K562 (cell line): ENCODE results near the gene DEPDC1B. TPM values are rescaled to one million over a fixed set of nuclear protein-coding genes. Genes with fewer than 3 reads are reported as not detected.
A peak's percentile ranks its signal among the peaks of the same experiment; 100 is the strongest.

Source experiments
- NCOA1 ChIP-seq: fragments of 450-650 bp; IDR thresholded peaks from 2 replicates; pipeline ENCODE4 v1.6.1; 2016; ENCODE audit warnings: low read depth
- PHF8 ChIP-seq: fragments of 200-600 bp; sonication (generic); IDR thresholded peaks from 2 replicates; pipeline ENCODE4 v1.6.1; 2012; ENCODE audit warnings: mixed run types, mild to moderate bottlenecking, inconsistent platforms, low read length, moderate library complexity, borderline replicate concordance
- ZBTB11 ChIP-seq, 3 experiments: fragments of 200-800 bp in 1 of 3; fragments of 250-450 bp in 1 of 3; fragments of 450-650 bp in 1 of 3; sonication (Bioruptor Pico) in 1 of 3; sonication (Bioruptor generic) in 1 of 3; formaldehyde crosslinking in 1 of 3; IDR thresholded peaks; 2 replicates each; pipeline versions ENCODE4 v1.6.1 to v1.8.0; 2016 to 2022; ENCODE audit warnings: mild to moderate bottlenecking in 2 of 3, missing genetic modification characterization in 2 of 3, missing compliant biosample characterization in 1 of 3, moderate library complexity in 1 of 3
- ZNF121 ChIP-seq: sonication (generic); formaldehyde crosslinking; conservative IDR thresholded peaks from 2 replicates; pipeline ENCODE4 v1.8.0; 2022; ENCODE audit warnings: missing genetic modification reagents
- polyA plus RNA-seq, 8 experiments: library from polyadenylated mRNA; depleted of rRNA in 4 of 8; stranded (reverse) in 5 of 8; unstranded in 3 of 8; fragments of >200 nt; fragmentation: Nextera tagmentation in 2 of 8; fragmentation: Illumina TruSeq in 1 of 8; extraction: Ambion mirVana in 2 of 8; extraction: Trizol in 1 of 8; gene quantifications; 2 replicates each; pipeline versions ENCODE4 v1.2.1 to v1.2.3, GENCODE V29; 2011 to 2014; ENCODE audit warnings: inconsistent platforms in 1 of 8, missing spikeins in 1 of 8
- total RNA-seq, 7 experiments: library from RNA; depleted of rRNA in 6 of 7; stranded (reverse); fragments of >200 nt in 6 of 7; fragmentation: Illumina TruSeq in 2 of 7; extraction: Trizol in 2 of 7; gene quantifications; 2 replicates each; pipeline versions ENCODE4 v1.2.1 to v1.2.3, GENCODE V29; 2011 to 2021; ENCODE audit warnings: low replicate concordance in 1 of 7
- TF ChIP-seq, protein P1 (sequence below): sonication (generic); formaldehyde crosslinking; IDR thresholded peaks from 2 replicates; pipeline ENCODE4 v1.8.0; 2022; ENCODE audit warnings: mild to moderate bottlenecking, missing genetic modification reagents, borderline replicate concordance

The DEPDC1B gene
- total and polyA plus RNA-seq, 9 of the 15 experiments (the other 6 are each of a cell fraction or from before 2014, with no cell fraction given), result 36.0 to 67.2 (median 44.5) TPM

- TF ChIP-seq, protein P1, sequence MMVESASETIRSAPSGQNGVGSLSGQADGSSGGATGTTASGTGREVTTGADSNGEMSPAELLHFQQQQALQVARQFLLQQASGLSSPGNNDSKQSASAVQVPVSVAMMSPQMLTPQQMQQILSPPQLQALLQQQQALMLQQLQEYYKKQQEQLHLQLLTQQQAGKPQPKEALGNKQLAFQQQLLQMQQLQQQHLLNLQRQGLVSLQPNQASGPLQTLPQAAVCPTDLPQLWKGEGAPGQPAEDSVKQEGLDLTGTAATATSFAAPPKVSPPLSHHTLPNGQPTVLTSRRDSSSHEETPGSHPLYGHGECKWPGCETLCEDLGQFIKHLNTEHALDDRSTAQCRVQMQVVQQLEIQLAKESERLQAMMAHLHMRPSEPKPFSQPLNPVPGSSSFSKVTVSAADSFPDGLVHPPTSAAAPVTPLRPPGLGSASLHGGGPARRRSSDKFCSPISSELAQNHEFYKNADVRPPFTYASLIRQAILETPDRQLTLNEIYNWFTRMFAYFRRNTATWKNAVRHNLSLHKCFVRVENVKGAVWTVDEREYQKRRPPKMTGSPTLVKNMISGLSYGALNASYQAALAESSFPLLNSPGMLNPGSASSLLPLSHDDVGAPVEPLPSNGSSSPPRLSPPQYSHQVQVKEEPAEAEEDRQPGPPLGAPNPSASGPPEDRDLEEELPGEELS (CRISPR knock-in tag), result 0 out of 2 replicates have a peak, but pooled peaks have one; percentile 17
- TF ChIP-seq PHF8, result no peak
- 0 out of 2 replicates have a peak, but pooled peaks have one; percentile 1 for TF ChIP-seq ZNF121
- TF ChIP-seq ZBTB11 (CRISPR knock-in tag; IDR thresholded peaks at IDR 0.05), result peak in 1 of 3 experiments; percentile 29; a peak in 1 of 6 replicates
- peak; percentile 11; the same call in 1 of the 2 replicates for TF ChIP-seq NCOA1
These were observed 421 bp upstream of the DEPDC1B start (continued) for GRCh38 chr5:60700416-60700757.
